SK-N-SH (cell line): Measurements from ENCODE around the gene ZBTB45. TPM values are rescaled to one million over a fixed set of nuclear protein-coding genes. Genes with fewer than 3 reads are reported as not detected.
A peak's percentile ranks its signal among the peaks of the same experiment; 100 is the strongest.

Source experiments
- CTCF ChIA-PET: fragments of 300-600, 350-600 bp; formaldehyde crosslinking; extraction: SDS; loops from one replicate; lab custom pipeline; 2021; lab: Yijun Ruan, JAX
- POLR2A ChIA-PET: fragments of 350-600 bp; sonication (Branson Sonifier 250); formaldehyde crosslinking; extraction: SDS; loops from one replicate; lab custom pipeline; 2020; ENCODE audit warnings: antibody characterized with exemption, inconsistent platforms; lab: Yijun Ruan, JAX
- DNase-seq: peaks from one replicate; pipeline ENCODE4 v3.0.0; 2012
- H2AFZ ChIP-seq: fragments of 200-600 bp; sonication (generic); 2 replicates; pipeline ENCODE4 v1.8.1; 2016; ENCODE audit warnings: antibody characterized with exemption, mild to moderate bottlenecking, low read depth
- H3F3A ChIP-seq: fragments of 200-600 bp; sonication (generic); replicated peaks from 2 replicates; pipeline ENCODE3; 2016; ENCODE audit warnings: antibody characterized with exemption, mild to moderate bottlenecking; ENCODE audit not compliant: insufficient read depth
- H3K27ac ChIP-seq, 2 experiments: fragments of 200-500 bp in 1 of 2; fragments of 200-600 bp in 1 of 2; sonication (Bioruptor generic) in 1 of 2; sonication (generic), shearing (Covaris generic) in 1 of 2; 2 replicates each; pipeline versions ENCODE4 v1.5.1 to v1.6.1; 2014 to 2016; ENCODE audit warnings: low read depth in 2 of 2, inconsistent platforms in 1 of 2, low read length in 1 of 2, mild to moderate bottlenecking in 1 of 2, mixed read lengths in 1 of 2
- H3K27me3 ChIP-seq: fragments of 200-600 bp; sonication (generic), shearing (Covaris generic); 2 replicates; pipeline ENCODE4 v1.6.1; 2016; ENCODE audit warnings: mixed run types; ENCODE audit not compliant: insufficient read depth
- H3K36me3 ChIP-seq, 2 experiments: fragments of 200-500 bp in 1 of 2; fragments of 200-600 bp in 1 of 2; sonication (Bioruptor generic) in 1 of 2; sonication (generic) in 1 of 2; replicated peaks in 1 of 2; 2 replicates each; pipeline versions ENCODE3 to v1.5.1; 2014 to 2016; ENCODE audit warnings: low read length in 1 of 2, mild to moderate bottlenecking in 1 of 2; ENCODE audit not compliant: insufficient read depth in 2 of 2, control insufficient read depth in 1 of 2
- H3K4me1 ChIP-seq, 2 experiments: fragments of 200-500 bp in 1 of 2; fragments of 200-600 bp in 1 of 2; sonication (Bioruptor generic) in 1 of 2; sonication (generic), shearing (Covaris generic) in 1 of 2; 2 replicates each; pipeline versions ENCODE4 v1.5.1 to v1.6.1; 2014 to 2016; ENCODE audit warnings: low read depth in 1 of 2, low read length in 1 of 2, mixed run types in 1 of 2; ENCODE audit not compliant: insufficient read depth in 2 of 2, control insufficient read depth in 1 of 2
- H3K4me2 ChIP-seq: fragments of 200-600 bp; sonication (generic), shearing (Covaris generic); 2 replicates; pipeline ENCODE4 v1.6.1; 2017; ENCODE audit warnings: mixed run types
- H3K4me3 ChIP-seq, 2 experiments: fragments of 200-500 bp in 1 of 2; fragments of 200-600 bp in 1 of 2; sonication (Bioruptor generic) in 1 of 2; sonication (generic), shearing (Covaris generic) in 1 of 2; 2 replicates each; pipeline versions ENCODE4 v1.5.1 to v1.8.1; 2014 to 2016; ENCODE audit warnings: low read depth in 2 of 2, inconsistent platforms in 1 of 2, low read length in 1 of 2, mild to moderate bottlenecking in 1 of 2, mixed read lengths in 1 of 2, moderate library complexity in 1 of 2
- H3K79me2 ChIP-seq: fragments of 200-600 bp; sonication (generic); 2 replicates; pipeline ENCODE4 v1.8.1; 2017; ENCODE audit warnings: mild to moderate bottlenecking; ENCODE audit not compliant: insufficient read depth
- H3K9ac ChIP-seq: fragments of 200-600 bp; sonication (generic); 2 replicates; pipeline ENCODE4 v1.6.1; 2017; ENCODE audit warnings: mixed run types
- H3K9me2 ChIP-seq: fragments of 200-600 bp; sonication (generic); 2 replicates; pipeline ENCODE4 v1.6.1; 2017; ENCODE audit warnings: mixed run types
- H3K9me3 ChIP-seq: fragments of 200-600 bp; sonication (generic); 2 replicates; pipeline ENCODE4 v1.6.1; 2017; ENCODE audit warnings: mixed run types, mild to moderate bottlenecking, moderate library complexity
- H4K20me1 ChIP-seq: fragments of 200-600 bp; sonication (generic); 2 replicates; pipeline ENCODE4 v1.6.1; 2017; ENCODE audit warnings: mild to moderate bottlenecking, mixed run types; ENCODE audit not compliant: insufficient read depth
- ELF1 ChIP-seq: IDR thresholded peaks from 2 replicates; pipeline ENCODE4 v1.4.0; 2012
- GABPA ChIP-seq: IDR thresholded peaks from 2 replicates; pipeline ENCODE4 v1.4.0; 2012; ENCODE audit warnings: low read depth, mild to moderate bottlenecking
- JUND ChIP-seq: IDR thresholded peaks from 2 replicates; pipeline ENCODE4 v1.4.0; 2012
- MAX ChIP-seq: IDR thresholded peaks from 2 replicates; pipeline ENCODE4 v1.4.0; 2012; ENCODE audit warnings: low read depth
- MXI1 ChIP-seq: IDR thresholded peaks from 2 replicates; pipeline ENCODE4 v1.6.1; 2012; ENCODE audit warnings: mild to moderate bottlenecking, low read depth, low read length, improper control_type of control experiment
- NFIC ChIP-seq: IDR thresholded peaks from 2 replicates; pipeline ENCODE4 v1.4.0; 2012; ENCODE audit warnings: borderline replicate concordance
- POLR2AphosphoS5 ChIP-seq: IDR thresholded peaks from 2 replicates; pipeline ENCODE4 v1.6.1; 2012; ENCODE audit warnings: low read depth, low read length
- RCOR1 ChIP-seq: fragments of 150-350 bp; IDR thresholded peaks from 2 replicates; pipeline ENCODE4 v1.6.1; 2017; ENCODE audit warnings: antibody characterized with exemption, low read length
- RFX5 ChIP-seq: IDR thresholded peaks from 2 replicates; pipeline ENCODE4 v1.6.1; 2012; ENCODE audit warnings: mild to moderate bottlenecking, improper control_type of control experiment, low read length
- SIN3A ChIP-seq: IDR thresholded peaks from 2 replicates; pipeline ENCODE4 v1.6.1; 2012; ENCODE audit warnings: low read depth, mild to moderate bottlenecking, low read length, moderate library complexity, borderline replicate concordance
- TAF1 ChIP-seq: IDR thresholded peaks from 2 replicates; pipeline ENCODE4 v1.6.1; 2012; ENCODE audit warnings: low read depth, mild to moderate bottlenecking, low read length, moderate library complexity, borderline replicate concordance
- YY1 ChIP-seq: IDR thresholded peaks from 2 replicates; pipeline ENCODE4 v1.4.0; 2012; ENCODE audit warnings: low read depth, mild to moderate bottlenecking
- WGBS: methylation state at CpG from one replicate; pipeline ENCODE4 v1.1.6; 2017; ENCODE audit warnings: low lambda C conversion rate; 5-methylcytosine and 5-hydroxymethylcytosine counted together
- polyA plus RNA-seq, 3 experiments: library from polyadenylated mRNA; depleted of rRNA; stranded (reverse); fragments of >200 nt; gene quantifications; 2 replicates each; pipeline ENCODE4 v1.2.3, GENCODE V29; 2012
- TF ChIP-seq, protein P1 (sequence below): IDR thresholded peaks from 2 replicates; pipeline ENCODE4; 2012
- TF ChIP-seq, protein P2 (sequence below): IDR thresholded peaks from 2 replicates; pipeline ENCODE4 v1.4.0; 2012; ENCODE audit warnings: low read depth, borderline replicate concordance
- TF ChIP-seq, protein P3 (sequence below): fragments of 150-350 bp; IDR thresholded peaks from 2 replicates; pipeline ENCODE4 v1.6.1; 2017; ENCODE audit warnings: antibody characterized with exemption, low read length, low read depth, borderline replicate concordance
- TF ChIP-seq, protein P4 (sequence below): IDR thresholded peaks from 2 replicates; pipeline ENCODE4 v1.4.0; 2012; ENCODE audit warnings: low read depth, borderline replicate concordance

ZBTB45 gene
- polyA plus RNA-seq, 1 of the 3 experiments (the other 2 are of a cell fraction), result 11.3 TPM

DNA sequence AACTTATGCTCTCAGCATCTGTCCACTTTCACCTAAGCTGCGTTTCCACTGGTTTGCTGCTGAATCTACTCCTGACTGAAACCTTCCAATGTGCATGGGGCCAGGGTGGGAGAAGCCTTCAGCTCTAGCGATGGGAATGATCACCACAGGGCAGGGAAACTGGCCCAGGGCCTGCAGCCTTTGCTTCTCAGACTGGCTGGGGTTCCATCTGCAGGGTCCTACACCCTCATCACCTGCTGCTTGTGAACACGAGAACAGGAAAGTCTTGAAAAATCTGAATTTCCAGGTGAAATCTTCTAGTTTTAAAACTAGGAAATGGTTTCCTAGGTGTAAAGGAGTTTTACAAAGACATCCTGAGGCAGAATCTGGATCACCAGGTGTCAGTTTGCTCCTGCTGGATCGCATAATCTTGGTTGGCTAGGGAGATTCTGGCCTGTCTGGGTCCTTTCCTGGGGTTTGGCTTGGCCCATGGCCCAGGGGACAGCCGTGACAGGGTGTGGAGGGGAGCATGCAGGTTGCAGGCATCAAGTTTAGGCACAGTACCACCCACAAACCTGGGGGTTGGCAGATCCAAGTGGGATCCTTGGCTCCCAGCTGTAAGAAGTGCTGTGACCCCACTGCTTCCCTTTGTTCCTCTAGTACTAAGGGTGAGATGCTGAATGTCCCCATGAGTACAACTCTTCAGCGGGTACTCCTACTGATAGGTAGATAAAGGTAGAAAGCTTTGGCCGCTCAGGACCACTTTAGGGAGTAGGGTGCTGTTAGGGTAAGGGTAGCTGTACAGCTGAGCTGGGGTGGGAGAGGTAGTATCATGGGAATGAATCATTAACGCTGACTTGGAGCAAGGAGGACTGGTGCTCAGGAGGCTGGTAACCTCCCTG, 40.6 kb upstream of the ZBTB45 start:
- no peak for DNase-seq
- peaks cover 16 to 17% of the 10 kb centered on the region in 2 experiments for H3K36me3 ChIP-seq
- H3K4me1 ChIP-seq, result peaks cover 20 to 64% of the 10 kb centered on the region in 2 experiments; a peak in 3 of 4 replicates
- no peaks in the 10 kb centered on the region for H3K9me3 ChIP-seq
- no peaks in the 10 kb centered on the region for H3K9me2 ChIP-seq
- no peaks in the 10 kb centered on the region for H3K27me3 ChIP-seq
- peak overlapping the region; percentile 99 to 100 for H3K27ac ChIP-seq
- peak overlapping the region; percentile 100 for H3K9ac ChIP-seq
- H3K4me3 ChIP-seq, result peak overlapping the region; percentile 91 to 96
- POLR2A ChIA-PET, result interaction anchor here (0.9 to 5.7 kb wide), 8 partner anchors 9 to 46 kb away, joined by 3 to 35 read pairs (median 10); partner anchors contain the start of genes MZF1, TRIM28 and ZBTB45
- peak overlapping the region; percentile 99 for H3K4me2 ChIP-seq
- peaks cover 30% of the 10 kb centered on the region for H3F3A ChIP-seq
- CTCF ChIA-PET, result no interaction called here
- H4K20me1 ChIP-seq, result peaks cover 9% of the 10 kb centered on the region; the same call in 1 of the 2 replicates
- no peak overlapping the region for H2AFZ ChIP-seq
- H3K79me2 ChIP-seq, result peaks cover 34% of the 10 kb centered on the region
- 94% methylated on average over 7 of the region's 8 CpGs for WGBS
- TF ChIP-seq YY1 (no peak), JUND (no peak), ELF1 (no peak), TAF1 (no peak), MXI1 (no peak), MAX (no peak), SIN3A (no peak)
- TF ChIP-seq, protein P1, sequence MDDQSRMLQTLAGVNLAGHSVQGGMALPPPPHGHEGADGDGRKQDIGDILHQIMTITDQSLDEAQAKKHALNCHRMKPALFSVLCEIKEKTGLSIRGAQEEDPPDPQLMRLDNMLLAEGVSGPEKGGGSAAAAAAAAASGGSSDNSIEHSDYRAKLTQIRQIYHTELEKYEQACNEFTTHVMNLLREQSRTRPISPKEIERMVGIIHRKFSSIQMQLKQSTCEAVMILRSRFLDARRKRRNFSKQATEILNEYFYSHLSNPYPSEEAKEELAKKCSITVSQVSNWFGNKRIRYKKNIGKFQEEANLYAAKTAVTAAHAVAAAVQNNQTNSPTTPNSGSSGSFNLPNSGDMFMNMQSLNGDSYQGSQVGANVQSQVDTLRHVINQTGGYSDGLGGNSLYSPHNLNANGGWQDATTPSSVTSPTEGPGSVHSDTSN, result no peak
- TF ChIP-seq, protein P2, sequence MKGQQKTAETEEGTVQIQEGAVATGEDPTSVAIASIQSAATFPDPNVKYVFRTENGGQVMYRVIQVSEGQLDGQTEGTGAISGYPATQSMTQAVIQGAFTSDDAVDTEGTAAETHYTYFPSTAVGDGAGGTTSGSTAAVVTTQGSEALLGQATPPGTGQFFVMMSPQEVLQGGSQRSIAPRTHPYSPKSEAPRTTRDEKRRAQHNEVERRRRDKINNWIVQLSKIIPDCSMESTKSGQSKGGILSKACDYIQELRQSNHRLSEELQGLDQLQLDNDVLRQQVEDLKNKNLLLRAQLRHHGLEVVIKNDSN, result no peak
- TF ChIP-seq, all 33 proteins: peak for 0

DNA sequence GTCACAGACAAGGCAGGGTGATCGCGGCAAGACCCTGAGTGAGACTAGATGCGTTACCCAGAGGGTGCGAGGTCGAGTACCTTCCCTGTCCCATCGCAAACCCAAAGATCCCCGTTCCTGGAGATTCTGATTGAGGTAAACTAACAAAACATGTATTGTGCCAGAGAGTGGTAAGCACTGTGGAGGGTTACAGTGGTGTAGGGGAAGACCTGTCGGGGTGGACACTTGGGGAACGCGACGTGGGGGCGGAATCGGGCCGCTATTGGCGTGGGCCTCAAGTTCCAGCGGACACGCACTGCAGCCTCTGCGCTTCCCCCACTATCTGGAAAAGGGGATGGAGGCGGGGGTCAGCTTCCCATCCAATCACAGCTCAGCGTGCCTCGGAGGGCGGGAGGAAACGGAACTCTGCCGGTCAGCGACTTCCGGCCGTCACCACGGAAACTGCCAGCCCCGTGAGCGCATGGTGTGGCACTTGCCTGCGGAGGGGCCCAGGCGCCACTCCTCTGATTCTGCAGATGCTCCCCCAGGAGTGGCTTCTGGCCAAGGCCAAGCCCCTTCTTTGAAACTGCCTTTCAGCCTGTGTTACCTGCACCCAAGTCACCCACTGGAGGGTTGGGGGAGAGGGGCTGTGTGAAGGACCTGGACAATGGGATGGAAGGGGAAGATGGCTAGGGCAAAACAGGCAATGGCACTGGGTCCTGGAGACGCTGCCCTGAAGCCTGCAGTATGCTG, 39.8 kb upstream of the ZBTB45 start:
- peak overlapping the region; percentile 91 to 96 for H3K4me3 ChIP-seq
- H3K4me2 ChIP-seq, result peak overlapping the region; percentile 99
- H3K27ac ChIP-seq, result peak overlapping the region; percentile 99 to 100
- peak; percentile 93 for DNase-seq
- peaks cover 36% of the 10 kb centered on the region for H3F3A ChIP-seq
- H3K27me3 ChIP-seq, result no peaks in the 10 kb centered on the region
- H3K79me2 ChIP-seq, result peaks cover 35% of the 10 kb centered on the region
- no peaks in the 10 kb centered on the region for H3K9me2 ChIP-seq
- WGBS, result under 1% methylated on average over 29 of the region's 33 CpGs
- peak overlapping the region; percentile 100 for H3K9ac ChIP-seq
- CTCF ChIA-PET, result no interaction called here
- no peaks in the 10 kb centered on the region for H3K9me3 ChIP-seq
- H4K20me1 ChIP-seq, result peaks cover 9% of the 10 kb centered on the region; the same call in 1 of the 2 replicates
- H3K36me3 ChIP-seq, result peaks cover 16 to 18% of the 10 kb centered on the region in 2 experiments
- POLR2A ChIA-PET, result interaction anchor here (0.6 to 5.7 kb wide), 8 partner anchors 10 to 45 kb away, joined by 3 to 35 read pairs (median 8); partner anchors contain the start of genes MZF1, TRIM28 and ZBTB45
- peaks cover 20 to 67% of the 10 kb centered on the region in 2 experiments; a peak in 3 of 4 replicates for H3K4me1 ChIP-seq
- H2AFZ ChIP-seq, result 0 out of 2 replicates have a peak overlapping the region, but pooled peaks have one; percentile 19
- peak; percentile 79 for TF ChIP-seq YY1
- peak; percentile 61; the same call in 1 of the 2 replicates for TF ChIP-seq RFX5
- peak; percentile 25 for TF ChIP-seq RCOR1
- TF ChIP-seq, protein P2, result no peak
- TF ChIP-seq SIN3A, result peak; percentile 59; the same call in 1 of the 2 replicates
- peak; percentile 67 for TF ChIP-seq ELF1
- TF ChIP-seq NFIC, result no peak; the same call in 1 of the 2 replicates
- TF ChIP-seq, protein P3, sequence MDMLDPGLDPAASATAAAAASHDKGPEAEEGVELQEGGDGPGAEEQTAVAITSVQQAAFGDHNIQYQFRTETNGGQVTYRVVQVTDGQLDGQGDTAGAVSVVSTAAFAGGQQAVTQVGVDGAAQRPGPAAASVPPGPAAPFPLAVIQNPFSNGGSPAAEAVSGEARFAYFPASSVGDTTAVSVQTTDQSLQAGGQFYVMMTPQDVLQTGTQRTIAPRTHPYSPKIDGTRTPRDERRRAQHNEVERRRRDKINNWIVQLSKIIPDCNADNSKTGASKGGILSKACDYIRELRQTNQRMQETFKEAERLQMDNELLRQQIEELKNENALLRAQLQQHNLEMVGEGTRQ, result no peak
- peak; percentile 98 for TF ChIP-seq MAX
- TF ChIP-seq MXI1, result peak; percentile 93
- TF ChIP-seq, protein P4, sequence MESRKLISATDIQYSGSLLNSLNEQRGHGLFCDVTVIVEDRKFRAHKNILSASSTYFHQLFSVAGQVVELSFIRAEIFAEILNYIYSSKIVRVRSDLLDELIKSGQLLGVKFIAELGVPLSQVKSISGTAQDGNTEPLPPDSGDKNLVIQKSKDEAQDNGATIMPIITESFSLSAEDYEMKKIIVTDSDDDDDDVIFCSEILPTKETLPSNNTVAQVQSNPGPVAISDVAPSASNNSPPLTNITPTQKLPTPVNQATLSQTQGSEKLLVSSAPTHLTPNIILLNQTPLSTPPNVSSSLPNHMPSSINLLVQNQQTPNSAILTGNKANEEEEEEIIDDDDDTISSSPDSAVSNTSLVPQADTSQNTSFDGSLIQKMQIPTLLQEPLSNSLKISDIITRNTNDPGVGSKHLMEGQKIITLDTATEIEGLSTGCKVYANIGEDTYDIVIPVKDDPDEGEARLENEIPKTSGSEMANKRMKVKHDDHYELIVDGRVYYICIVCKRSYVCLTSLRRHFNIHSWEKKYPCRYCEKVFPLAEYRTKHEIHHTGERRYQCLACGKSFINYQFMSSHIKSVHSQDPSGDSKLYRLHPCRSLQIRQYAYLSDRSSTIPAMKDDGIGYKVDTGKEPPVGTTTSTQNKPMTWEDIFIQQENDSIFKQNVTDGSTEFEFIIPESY, result no peak
- TF ChIP-seq POLR2AphosphoS5, result peak; percentile 77
- peak; percentile 94 for TF ChIP-seq GABPA
